Naive B cell (primary cell): ENCODE data around the gene SUSD5. TPM values are rescaled to one million over a fixed set of nuclear protein-coding genes. Genes with fewer than 3 reads are reported as not detected.
"Not testable (repeated sequence)": the region's sequence is repeated elsewhere in the genome, so short reads cannot be mapped to it uniquely, and the experiment has no call there.

Experiments used
- ATAC-seq, 2 donors: fragments of 150-1000 bp; cut with Tn5 transposase; 2 replicates each; pipeline ENCODE4 v1.10.0; 2021; ENCODE audit warnings: low read depth in 2 of 2, mild to moderate bottlenecking in 2 of 2, moderate library complexity in 2 of 2
- DNase-seq: peaks from one replicate; pipeline ENCODE4 v3.0.0; 2022
- H3K27ac Mint-ChIP-seq, 6 donors: one replicate each; pipeline ENCODE4 v1.8.0; 2020 to 2022; ENCODE audit warnings: mild to moderate bottlenecking in 6 of 6, mixed read lengths in 6 of 6, moderate library complexity in 5 of 6, inconsistent platforms in 2 of 6
- H3K27me3 Mint-ChIP-seq, 3 donors: one replicate each; pipeline ENCODE4 v1.8.0; 2021 to 2022; ENCODE audit warnings: mixed read lengths in 3 of 3, mild to moderate bottlenecking in 1 of 3
- H3K36me3 Mint-ChIP-seq, 2 donors: one replicate each; pipeline ENCODE4 v1.8.0; 2020 to 2022; ENCODE audit warnings: mixed read lengths in 2 of 2, inconsistent platforms in 1 of 2, mild to moderate bottlenecking in 1 of 2
- H3K4me1 Mint-ChIP-seq, 3 donors: one replicate each; pipeline ENCODE4 v1.8.0; 2020 to 2022; ENCODE audit warnings: mixed read lengths in 3 of 3, inconsistent platforms in 1 of 3, mild to moderate bottlenecking in 1 of 3, moderate library complexity in 1 of 3
- H3K4me3 Mint-ChIP-seq, 8 donors: one replicate each; pipeline ENCODE4 v1.8.0; 2020 to 2022; ENCODE audit warnings: mild to moderate bottlenecking in 8 of 8, mixed read lengths in 8 of 8, moderate library complexity in 8 of 8, inconsistent platforms in 2 of 8
- H3K9me3 Mint-ChIP-seq, 7 donors: one replicate each; pipeline ENCODE4 v1.8.0; 2020 to 2022; ENCODE audit warnings: mixed read lengths in 7 of 7, mild to moderate bottlenecking in 5 of 7, inconsistent platforms in 2 of 7, moderate library complexity in 1 of 7
- polyA plus RNA-seq, 6 donors: library from polyadenylated mRNA; unstranded; fragments of 300-500 nt; fragmentation: Illumina TruSeq; gene quantifications; one replicate each; pipeline ENCODE4 v1.2.3, GENCODE V29; 2021; ENCODE audit warnings: low read depth in 6 of 6

The SUSD5 gene
- polyA plus RNA-seq, 6 donors from 2014 or later, result 0.05 to 0.21 (median 0.18) TPM; not detected in 1

GRCh38 chr3:33141006-33141405, 77.6 kb downstream of the SUSD5 start:
- Mint-ChIP-seq H3K27ac (no peak overlapping the region), H3K4me1 (peaks cover 0 to 13% (median 4%) of the 10 kb centered on the region in 3 donors), H3K36me3 (peaks cover 24 to 32% of the 10 kb centered on the region in 2 donors), H3K27me3 (no peaks in the 10 kb centered on the region), H3K9me3 (no peaks in the 10 kb centered on the region), H3K4me3 (peak overlapping the region in 1 of 8 donors; percentile 65)
- DNase-seq, result no peak
- no peak for ATAC-seq

GRCh38 chr3:33139996-33140395, 78.6 kb downstream of the SUSD5 start:
- DNase-seq, result no peak
- Mint-ChIP-seq H3K4me3 (no peak overlapping the region), H3K27me3 (no peaks in the 10 kb centered on the region), H3K9me3 (no peaks in the 10 kb centered on the region), H3K4me1 (peaks cover 0 to 13% (median 4%) of the 10 kb centered on the region in 3 donors), H3K27ac (no peak overlapping the region), H3K36me3 (peaks cover 26 to 37% of the 10 kb centered on the region in 2 donors)
- no peak for ATAC-seq

DNA sequence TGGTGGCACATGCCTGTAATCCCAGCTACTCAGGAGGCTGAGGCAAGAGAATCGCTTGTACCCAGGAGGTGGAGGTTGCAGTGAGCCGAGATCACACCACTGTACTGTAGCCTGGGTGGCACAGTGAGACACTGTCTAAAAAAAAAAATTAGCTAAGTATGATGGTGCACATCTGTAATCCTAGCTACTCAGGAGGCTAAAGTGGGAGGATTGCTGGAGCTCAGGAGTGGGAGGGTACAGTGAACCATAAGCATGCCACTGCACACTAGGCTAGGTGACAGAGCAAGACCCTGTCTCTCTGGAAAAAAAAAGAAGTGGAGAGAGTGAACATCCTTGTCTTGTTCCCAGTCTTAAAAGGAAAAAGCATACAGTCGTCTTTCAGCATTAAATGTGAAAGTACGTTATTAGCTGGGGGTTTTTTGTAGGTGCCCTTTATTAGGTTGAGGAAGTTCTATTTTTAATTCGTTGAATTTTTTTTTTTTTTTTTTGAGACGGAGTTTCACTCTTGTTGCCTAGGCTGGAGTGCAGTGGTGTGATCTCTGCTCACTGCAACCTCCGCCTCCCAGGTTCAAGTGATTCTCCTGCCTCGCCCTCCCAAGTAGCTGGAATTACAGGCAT, 79.5 kb downstream of the SUSD5 start:
- peak; percentile 32 to 41 for ATAC-seq
- Mint-ChIP-seq H3K4me3 (peak overlapping the region in 7 of 8 donors; percentile 19 to 71 (median 42)), H3K27ac (peak overlapping the region in 3 of 6 donors; percentile 50 to 80 (median 77)), H3K36me3 (peaks cover 30 to 41% of the 10 kb centered on the region in 2 donors), H3K4me1 (peaks cover 0 to 13% (median 4%) of the 10 kb centered on the region in 3 donors)
- DNase-seq, H3K27me3 Mint-ChIP-seq, H3K9me3 Mint-ChIP-seq: not testable (repeated sequence)

DNA sequence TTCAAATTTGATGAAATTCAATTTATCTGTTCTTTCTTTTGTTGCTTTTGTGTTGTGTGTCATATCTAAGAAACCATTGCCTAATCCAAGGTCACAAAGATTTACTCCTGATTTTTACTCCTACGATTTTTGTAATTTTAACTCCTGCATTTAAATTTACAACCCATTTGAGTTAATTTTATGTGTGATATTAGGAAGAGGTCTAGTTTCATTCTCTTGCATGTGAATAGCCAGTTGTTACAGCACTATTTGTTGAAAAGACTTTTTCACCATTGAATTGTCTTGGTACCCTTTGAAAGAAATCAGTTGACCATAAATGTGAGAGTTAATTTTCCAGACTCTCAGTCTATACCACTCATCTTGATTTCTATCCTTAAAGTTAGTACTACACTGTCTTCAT, 80.9 kb downstream of the SUSD5 start:
- Mint-ChIP-seq H3K27ac (peak overlapping the region in 3 of 6 donors; percentile 7 to 47 (median 7)), H3K36me3 (peaks cover 19 to 31% of the 10 kb centered on the region in 2 donors), H3K4me1 (peaks cover 0 to 13% (median 4%) of the 10 kb centered on the region in 3 donors), H3K27me3 (no peaks in the 10 kb centered on the region), H3K4me3 (no peak overlapping the region), H3K9me3 (no peaks in the 10 kb centered on the region)
- DNase-seq (no peak), ATAC-seq (no peak)

DNA sequence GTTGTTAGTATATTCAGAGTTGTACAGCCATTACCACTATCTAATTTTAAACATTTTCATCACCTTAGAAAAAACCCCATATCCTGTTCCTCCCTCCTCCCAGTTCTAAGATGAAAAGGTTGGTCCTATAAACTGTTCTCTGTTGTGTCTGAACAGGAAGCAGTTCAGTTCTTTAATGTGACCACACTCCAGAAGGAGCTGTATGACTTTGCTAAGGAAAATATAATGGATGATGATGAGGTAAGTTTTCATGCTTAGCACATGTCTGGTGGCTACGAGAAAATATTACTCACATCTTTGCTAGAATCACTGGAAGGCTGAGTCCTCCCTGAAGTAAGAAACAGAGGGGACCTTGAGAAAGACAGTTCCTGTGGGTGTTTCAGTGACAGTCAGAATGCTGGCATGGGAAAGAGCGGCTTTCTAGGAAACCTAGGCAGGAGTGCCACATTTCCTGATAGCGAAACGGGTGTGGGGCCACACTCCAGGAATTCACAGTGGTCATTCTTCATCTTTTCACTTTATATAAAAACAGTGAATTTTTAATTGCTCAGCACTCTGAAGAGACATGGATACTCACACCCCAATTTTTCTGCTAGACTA, 84.5 kb downstream of the SUSD5 start:
- DNase-seq (no peak), ATAC-seq (no peak)
- Mint-ChIP-seq H3K27ac (peak overlapping the region in 1 of 6 donors; percentile 44), H3K4me3 (no peak overlapping the region), H3K4me1 (peaks cover 4 to 12% (median 7%) of the 10 kb centered on the region in 3 donors), H3K9me3 (no peaks in the 10 kb centered on the region), H3K27me3 (no peaks in the 10 kb centered on the region), H3K36me3 (peaks cover 6 to 18% of the 10 kb centered on the region in 2 donors)

- Mint-ChIP-seq H3K27me3 (no peaks in the 10 kb centered on the region), H3K36me3 (peaks cover 6 to 18% of the 10 kb centered on the region in 2 donors), H3K4me1 (peaks cover 0 to 7% (median 5%) of the 10 kb centered on the region in 3 donors), H3K27ac (no peak overlapping the region), H3K9me3 (no peaks in the 10 kb centered on the region), H3K4me3 (no peak overlapping the region)
- ATAC-seq (no peak), DNase-seq (no peak)
These were observed 86.6 kb downstream of the SUSD5 start for GRCh38 chr3:33132019-33132360.

- DNase-seq, result peak; percentile 28
- H3K27ac Mint-ChIP-seq, result peak overlapping the region in 1 of 6 donors; percentile 44
- H3K36me3 Mint-ChIP-seq, result peaks cover 7 to 14% of the 10 kb centered on the region in 2 donors
- ATAC-seq, result peak; percentile 27 to 56
- H3K9me3 Mint-ChIP-seq, result no peaks in the 10 kb centered on the region
- peaks cover 0 to 7% (median 5%) of the 10 kb centered on the region in 3 donors for H3K4me1 Mint-ChIP-seq
- no peaks in the 10 kb centered on the region for H3K27me3 Mint-ChIP-seq
- H3K4me3 Mint-ChIP-seq, result no peak overlapping the region
These were observed 87.1 kb downstream of the SUSD5 start for GRCh38 chr3:33131331-33132018.

GRCh38 chr3:33130144-33130543, 88.5 kb downstream of the SUSD5 start:
- DNase-seq (no peak), ATAC-seq (no peak)
- H3K4me3 Mint-ChIP-seq, result no peak overlapping the region
- H3K27ac Mint-ChIP-seq, result no peak overlapping the region
- peaks cover 16 to 19% of the 10 kb centered on the region in 2 donors for H3K36me3 Mint-ChIP-seq
- H3K9me3 Mint-ChIP-seq, result no peaks in the 10 kb centered on the region
- H3K4me1 Mint-ChIP-seq, result peaks cover 0 to 7% (median 5%) of the 10 kb centered on the region in 3 donors
- no peaks in the 10 kb centered on the region for H3K27me3 Mint-ChIP-seq

- Mint-ChIP-seq H3K27ac (peak overlapping the region in 1 of 6 donors; percentile 2), H3K27me3 (no peaks in the 10 kb centered on the region), H3K36me3 (peaks cover 11 to 27% of the 10 kb centered on the region in 2 donors), H3K9me3 (no peaks in the 10 kb centered on the region), H3K4me1 (peaks cover 0 to 7% (median 5%) of the 10 kb centered on the region in 3 donors), H3K4me3 (no peak overlapping the region)
- DNase-seq (no peak), ATAC-seq (no peak)
These were observed 89.9 kb downstream of the SUSD5 start for GRCh38 chr3:33128706-33129105.

GRCh38 chr3:33125840-33126239, 92.8 kb downstream of the SUSD5 start:
- ATAC-seq, result no peak
- DNase-seq, result no peak
- H3K4me1 Mint-ChIP-seq, result peaks cover 0 to 4% (median 0%) of the 10 kb centered on the region in 3 donors
- no peaks in the 10 kb centered on the region for H3K9me3 Mint-ChIP-seq
- no peaks in the 10 kb centered on the region for H3K27me3 Mint-ChIP-seq
- H3K36me3 Mint-ChIP-seq, result peaks cover 27 to 35% of the 10 kb centered on the region in 2 donors
- H3K4me3 Mint-ChIP-seq, result no peak overlapping the region
- H3K27ac Mint-ChIP-seq, result peak overlapping the region in 1 of 6 donors; percentile 11

DNA sequence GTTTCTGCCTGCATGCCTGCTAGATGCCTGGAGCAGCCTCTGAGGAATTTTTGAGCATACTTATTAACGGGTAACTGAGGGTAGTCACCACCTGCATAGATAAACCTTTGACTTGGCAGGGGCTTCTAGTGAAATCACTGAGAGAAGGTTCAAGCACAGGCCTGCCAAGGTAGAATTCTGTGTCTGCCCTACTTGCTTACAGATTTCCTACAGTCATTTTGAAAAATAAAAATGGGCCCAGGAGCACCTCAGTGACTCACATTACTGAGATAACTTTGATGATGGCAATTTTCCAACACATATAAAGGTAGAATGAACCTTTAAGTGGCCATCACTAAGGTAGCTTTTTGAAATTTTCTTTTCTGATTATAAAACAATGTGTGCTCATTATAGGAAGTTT, 94.0 kb downstream of the SUSD5 start:
- H3K27ac Mint-ChIP-seq, result peak overlapping the region in 1 of 6 donors; percentile 3
- peaks cover 33 to 40% of the 10 kb centered on the region in 2 donors for H3K36me3 Mint-ChIP-seq
- peaks cover under 1 to 4% (median 1%) of the 10 kb centered on the region in 3 donors for H3K4me1 Mint-ChIP-seq
- no peak overlapping the region for H3K4me3 Mint-ChIP-seq
- no peaks in the 10 kb centered on the region for H3K9me3 Mint-ChIP-seq
- DNase-seq (no peak), ATAC-seq (no peak)
- H3K27me3 Mint-ChIP-seq, result no peaks in the 10 kb centered on the region

DNA sequence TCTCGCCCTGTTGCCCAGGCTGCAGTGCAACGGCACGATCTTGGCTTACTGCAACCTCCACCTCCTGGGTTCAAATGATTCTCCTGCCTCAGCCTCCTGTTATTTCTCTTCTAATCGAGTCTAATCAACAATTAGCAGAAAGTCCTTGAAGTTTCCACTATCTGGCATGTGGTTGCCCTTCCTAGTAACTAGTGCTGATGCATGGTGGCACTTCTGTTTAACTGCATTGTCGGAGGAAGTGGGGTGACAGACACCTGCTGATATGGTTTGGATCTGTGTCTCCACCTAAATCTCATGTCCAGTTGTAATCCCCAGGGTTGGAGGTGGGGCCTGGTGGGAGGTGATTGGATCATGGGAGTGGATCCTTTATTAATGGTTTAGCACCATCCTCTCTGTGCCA, 95.6 kb downstream of the SUSD5 start:
- Mint-ChIP-seq H3K27ac (no peak overlapping the region), H3K27me3 (no peaks in the 10 kb centered on the region), H3K4me1 (peaks cover 3 to 14% (median 9%) of the 10 kb centered on the region in 3 donors), H3K4me3 (no peak overlapping the region), H3K36me3 (peaks cover 33 to 40% of the 10 kb centered on the region in 2 donors), H3K9me3 (no peaks in the 10 kb centered on the region)
- ATAC-seq, result no peak
- no peak for DNase-seq

DNA sequence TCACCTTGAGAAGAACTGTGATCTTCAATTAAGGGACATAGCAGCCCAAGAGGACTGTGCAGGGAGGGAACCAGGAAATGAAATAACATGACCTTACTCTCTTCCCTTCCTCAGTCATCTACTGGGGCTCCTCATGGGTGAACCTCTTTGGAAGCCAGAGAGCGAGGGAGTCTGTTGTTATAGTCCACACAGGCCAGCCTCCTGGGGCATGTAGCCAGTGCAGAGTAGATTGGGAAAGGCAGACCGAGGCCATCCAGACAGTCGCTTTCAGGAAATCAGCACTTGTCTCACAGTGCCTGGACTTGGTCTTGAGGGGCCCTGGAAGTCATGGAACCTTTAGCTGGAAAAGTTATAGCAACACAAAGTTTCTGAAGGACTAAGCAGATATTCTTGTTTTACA, 98.7 kb downstream of the SUSD5 start:
- Mint-ChIP-seq H3K4me3 (no peak overlapping the region), H3K36me3 (peaks cover 22 to 23% of the 10 kb centered on the region in 2 donors), H3K27me3 (no peaks in the 10 kb centered on the region), H3K27ac (peak overlapping the region in 2 of 6 donors; percentile 8 to 25), H3K4me1 (peaks cover 14 to 19% (median 19%) of the 10 kb centered on the region in 3 donors), H3K9me3 (no peaks in the 10 kb centered on the region)
- no peak for DNase-seq
- no peak for ATAC-seq
